CD14-positive monocyte (primary cell): ENCODE data around the gene IL31RA. TPM values are rescaled to one million over a fixed set of nuclear protein-coding genes. Genes with fewer than 3 reads are reported as not detected.

Experiments used
- DNase-seq, 3 donors: peaks; one replicate each; pipeline ENCODE4 v3.0.0-alpha.2; 2011 to 2022
- H2AFZ ChIP-seq: 2 replicates; pipeline ENCODE4 v1.6.0; 2012; ENCODE audit warnings: mild to moderate bottlenecking, low read depth, low read length, inconsistent platforms; ENCODE audit not compliant: insufficient read depth, poor library complexity, severe bottlenecking
- H3K27ac ChIP-seq, 2 donors: 1 replicate in 1 of 2; 2 replicates in 1 of 2; pipeline ENCODE4 v1.5.1; 2012 to 2013; ENCODE audit warnings: low read length in 2 of 2, control low read depth in 1 of 2, inconsistent platforms in 1 of 2, low read depth in 1 of 2, mild to moderate bottlenecking in 1 of 2
- H3K27me3 ChIP-seq, 2 donors: one replicate each; pipeline versions ENCODE4 v1.6.0 to v1.6.1; 2011 to 2013; ENCODE audit warnings: low read length in 2 of 2; ENCODE audit not compliant: control insufficient read depth in 2 of 2, insufficient read depth in 2 of 2
- H3K36me3 ChIP-seq, 2 donors: replicated peaks in 1 of 2; 1 replicate in 1 of 2; 2 replicates in 1 of 2; pipeline versions ENCODE4 v1.5.1 to v1.6.1; 2012 to 2013; ENCODE audit warnings: low read length in 2 of 2, control low read depth in 1 of 2, inconsistent platforms in 1 of 2, mild to moderate bottlenecking in 1 of 2; ENCODE audit not compliant: insufficient read depth in 2 of 2, control insufficient read depth in 1 of 2
- H3K4me1 ChIP-seq, 2 donors: 1 replicate in 1 of 2; 2 replicates in 1 of 2; pipeline versions ENCODE4 v1.5.1 to v1.6.1; 2012 to 2013; ENCODE audit warnings: low read length in 2 of 2, control low read depth in 1 of 2, inconsistent platforms in 1 of 2, mild to moderate bottlenecking in 1 of 2, moderate library complexity in 1 of 2; ENCODE audit not compliant: insufficient read depth in 2 of 2, control insufficient read depth in 1 of 2
- H3K4me2 ChIP-seq: replicated peaks from 2 replicates; pipeline ENCODE3; 2012; ENCODE audit warnings: low read length, moderate library complexity, mild to moderate bottlenecking; ENCODE audit not compliant: poor library complexity, severe bottlenecking; ENCODE audit errors: extremely low read depth
- H3K4me3 ChIP-seq, 3 experiments: fragments of 200-600 bp in 1 of 3; sonication (generic) in 1 of 3; replicated peaks in 1 of 3; 1 replicate in 2 of 3; 2 replicates in 1 of 3; pipeline ENCODE4 v1.5.1; 2011 to 2013; ENCODE audit warnings: low read length in 3 of 3, mild to moderate bottlenecking in 3 of 3, control low read depth in 2 of 3, low read depth in 2 of 3, inconsistent platforms in 1 of 3, moderate library complexity in 1 of 3
- H3K79me2 ChIP-seq: 2 replicates; pipeline ENCODE4 v1.6.0; 2012; ENCODE audit warnings: mild to moderate bottlenecking, control low read depth, inconsistent platforms, low read length, moderate library complexity; ENCODE audit not compliant: insufficient read depth
- H3K9ac ChIP-seq: 2 replicates; pipeline ENCODE4 v1.6.0; 2017; ENCODE audit warnings: low read length, mild to moderate bottlenecking; ENCODE audit not compliant: insufficient read depth, poor library complexity, severe bottlenecking
- H3K9me3 ChIP-seq, 2 donors: replicated peaks in 1 of 2; 1 replicate in 1 of 2; 2 replicates in 1 of 2; pipeline versions ENCODE4 v1.5.1 to v1.6.1; 2012 to 2013; ENCODE audit warnings: low read length in 2 of 2, control low read depth in 1 of 2; ENCODE audit not compliant: control insufficient read depth in 1 of 2, insufficient read depth in 1 of 2
- H4K20me1 ChIP-seq: 2 replicates; pipeline ENCODE4 v1.6.0; 2012; ENCODE audit warnings: mild to moderate bottlenecking, low read length, control low read depth, moderate library complexity; ENCODE audit not compliant: insufficient read depth
- H3K27ac Mint-ChIP-seq, 7 donors: one replicate each; pipeline ENCODE4 v1.8.0; 2020; ENCODE audit warnings: mild to moderate bottlenecking in 7 of 7, mixed read lengths in 7 of 7, moderate library complexity in 6 of 7, inconsistent platforms in 2 of 7
- H3K27me3 Mint-ChIP-seq, 3 donors: one replicate each; pipeline ENCODE4 v1.8.0; 2021 to 2022; ENCODE audit warnings: low read depth in 3 of 3, mild to moderate bottlenecking in 3 of 3, mixed read lengths in 3 of 3, moderate library complexity in 3 of 3, inconsistent platforms in 1 of 3
- H3K36me3 Mint-ChIP-seq, 2 donors: one replicate each; pipeline ENCODE4 v1.8.0; 2020; ENCODE audit warnings: mixed read lengths in 2 of 2, inconsistent platforms in 1 of 2, mild to moderate bottlenecking in 1 of 2
- H3K4me1 Mint-ChIP-seq: one replicate; pipeline ENCODE4 v1.8.0; 2020; ENCODE audit warnings: mild to moderate bottlenecking, mixed read lengths
- H3K4me3 Mint-ChIP-seq, 2 donors: one replicate each; pipeline ENCODE4 v1.8.0; 2020; ENCODE audit warnings: mild to moderate bottlenecking in 2 of 2, mixed read lengths in 2 of 2, moderate library complexity in 1 of 2
- H3K9me3 Mint-ChIP-seq, 7 donors: one replicate each; pipeline ENCODE4 v1.8.0; 2020 to 2022; ENCODE audit warnings: mixed read lengths in 7 of 7, mild to moderate bottlenecking in 6 of 7, moderate library complexity in 6 of 7, inconsistent platforms in 2 of 7
- CTCF ChIP-seq: fragments of 200-600 bp; IDR thresholded peaks from one replicate; pipeline ENCODE4 v1.8.0; 2022; ENCODE audit warnings: antibody characterized with exemption, mild to moderate bottlenecking
- whole genome bisulfite sequencing: methylation state at CpG from one replicate; pipeline ENCODE4 v1.1.5; 2013; ENCODE audit warnings: missing lambda C conversion rate; ENCODE audit not compliant: insufficient coverage; 5-methylcytosine and 5-hydroxymethylcytosine counted together
- intact Hi-C, 2 donors: fragments of 100-400 bp; cut with micrococcal nuclease; formaldehyde crosslinking; loops; one replicate each; pipeline versions ENCODE4 v1.15.0 to v1.15.1; 2023
- polyA plus RNA-seq, 3 donors: library from polyadenylated mRNA; depleted of rRNA in 1 of 3; unstranded in 2 of 3; stranded (reverse) in 1 of 3; fragments of 300-500 nt in 2 of 3; fragments of >200 nt in 1 of 3; fragmentation: Illumina TruSeq in 2 of 3; gene quantifications; 1 replicate in 2 of 3; 2 replicates in 1 of 3; pipeline ENCODE4 v1.2.3, GENCODE V29; 2012 to 2021

Gene IL31RA
- polyA plus RNA-seq, 3 donors: 0.52 to 1.8 (median 1.3) TPM

GRCh38 chr5:55847837-55848236, 3.3 kb upstream of the IL31RA start:
- Histone ChIP-seq H2AFZ (no peak overlapping the region), H3K27ac (no peak overlapping the region), H3K9me3 (no peaks in the 10 kb centered on the region), H3K79me2 (peaks cover 5% of the 10 kb centered on the region), H4K20me1 (no peaks in the 10 kb centered on the region), H3K9ac (no peak overlapping the region), H3K4me2 (no peak overlapping the region), H3K27me3 (no peaks in the 10 kb centered on the region), H3K36me3 (no peaks in the 10 kb centered on the region), H3K4me3 (no peak overlapping the region), H3K4me1 (peaks cover 23 to 24% of the 10 kb centered on the region in 2 donors)
- Mint-ChIP-seq H3K36me3 (peaks cover 0 to 3% of the 10 kb centered on the region in 2 donors), H3K4me3 (no peak overlapping the region), H3K27ac (no peak overlapping the region), H3K4me1 (peaks cover 21% of the 10 kb centered on the region), H3K9me3 (peaks cover 0 to 17% (median 10%) of the 10 kb centered on the region in 7 donors), H3K27me3 (peaks cover 1 to 3% (median 2%) of the 10 kb centered on the region in 3 donors)
- intact Hi-C loops: no loop called here
- no peak for DNase-seq
- no CpG with 5 or more reads among the region's 1 CpG for WGBS
- TF ChIP-seq CTCF: no peak

- Mint-ChIP-seq H3K27ac (no peak overlapping the region), H3K4me1 (peaks cover 30% of the 10 kb centered on the region), H3K27me3 (peaks cover 1 to 3% (median 2%) of the 10 kb centered on the region in 3 donors), H3K4me3 (no peak overlapping the region), H3K36me3 (peaks cover 0 to 3% of the 10 kb centered on the region in 2 donors), H3K9me3 (peaks cover 0 to 12% (median 8%) of the 10 kb centered on the region in 7 donors)
- no peak overlapping the region for H3K27ac ChIP-seq
- H3K4me1 ChIP-seq: peaks cover 31 to 33% of the 10 kb centered on the region in 2 donors
- no peaks in the 10 kb centered on the region for H3K36me3 ChIP-seq
- peaks cover 12% of the 10 kb centered on the region for H3K79me2 ChIP-seq
- DNase-seq: no peak
- H3K9ac ChIP-seq: no peak overlapping the region
- no peak overlapping the region for H3K4me3 ChIP-seq
- H3K27me3 ChIP-seq: no peaks in the 10 kb centered on the region
- no CpG with 5 or more reads among the region's 2 CpGs for WGBS
- H4K20me1 ChIP-seq: no peaks in the 10 kb centered on the region
- no peak overlapping the region for H2AFZ ChIP-seq
- H3K4me2 ChIP-seq: no peak overlapping the region
- intact Hi-C loops: no loop called here
- no peak for TF ChIP-seq CTCF
- no peaks in the 10 kb centered on the region for H3K9me3 ChIP-seq
Measured at GRCh38 chr5:55848783-55849182, 2.4 kb upstream of the IL31RA start.
